SJSA1 (cell line): Measurements from ENCODE around the gene BYSL. TPM values are rescaled to one million over a fixed set of nuclear protein-coding genes. Genes with fewer than 3 reads are reported as not detected.
A peak's percentile ranks its signal among the peaks of the same experiment; 100 is the strongest.

Experiments
- DNase-seq, 2 experiments: peaks; one replicate each; pipeline ENCODE4 v3.0.0-alpha.2; 2015 to 2020; ENCODE audit warnings: low spot score in 2 of 2, low read depth in 1 of 2
- H3K27ac ChIP-seq: fragments of 250-450 bp; sonication (Bioruptor Pico); 2 replicates; pipeline ENCODE4 v1.5.1; 2020; ENCODE audit warnings: mild to moderate bottlenecking, moderate library complexity
- H3K27me3 ChIP-seq: fragments of 250-450 bp; sonication (Bioruptor Pico); replicated peaks from 2 replicates; pipeline ENCODE4 v1.5.1; 2020; ENCODE audit warnings: mild to moderate bottlenecking, moderate library complexity
- H3K36me3 ChIP-seq: fragments of 250-450 bp; sonication (Bioruptor Pico); 2 replicates; pipeline ENCODE4 v1.5.1; 2020; ENCODE audit warnings: mild to moderate bottlenecking
- H3K4me1 ChIP-seq: fragments of 250-450 bp; sonication (Bioruptor Pico); replicated peaks from 2 replicates; pipeline ENCODE4 v1.6.1; 2021; ENCODE audit warnings: mild to moderate bottlenecking
- H3K4me3 ChIP-seq: fragments of 250-450 bp; sonication (Bioruptor Pico); 2 replicates; pipeline ENCODE4 v1.5.1; 2020; ENCODE audit warnings: mild to moderate bottlenecking
- H3K9me3 ChIP-seq: fragments of 250-450 bp; sonication (Bioruptor Pico); replicated peaks from 2 replicates; pipeline ENCODE4 v1.5.1; 2020; ENCODE audit warnings: mild to moderate bottlenecking
- total RNA-seq: library from RNA; depleted of rRNA; stranded (reverse); fragments of >200 nt; shearing (Covaris generic); gene quantifications from 2 replicates; pipeline ENCODE4 v1.2.3, GENCODE V29; 2014; rRNA removed

Gene BYSL
- total RNA-seq, 1 experiment from 2014 or later: 21.5 TPM

DNA sequence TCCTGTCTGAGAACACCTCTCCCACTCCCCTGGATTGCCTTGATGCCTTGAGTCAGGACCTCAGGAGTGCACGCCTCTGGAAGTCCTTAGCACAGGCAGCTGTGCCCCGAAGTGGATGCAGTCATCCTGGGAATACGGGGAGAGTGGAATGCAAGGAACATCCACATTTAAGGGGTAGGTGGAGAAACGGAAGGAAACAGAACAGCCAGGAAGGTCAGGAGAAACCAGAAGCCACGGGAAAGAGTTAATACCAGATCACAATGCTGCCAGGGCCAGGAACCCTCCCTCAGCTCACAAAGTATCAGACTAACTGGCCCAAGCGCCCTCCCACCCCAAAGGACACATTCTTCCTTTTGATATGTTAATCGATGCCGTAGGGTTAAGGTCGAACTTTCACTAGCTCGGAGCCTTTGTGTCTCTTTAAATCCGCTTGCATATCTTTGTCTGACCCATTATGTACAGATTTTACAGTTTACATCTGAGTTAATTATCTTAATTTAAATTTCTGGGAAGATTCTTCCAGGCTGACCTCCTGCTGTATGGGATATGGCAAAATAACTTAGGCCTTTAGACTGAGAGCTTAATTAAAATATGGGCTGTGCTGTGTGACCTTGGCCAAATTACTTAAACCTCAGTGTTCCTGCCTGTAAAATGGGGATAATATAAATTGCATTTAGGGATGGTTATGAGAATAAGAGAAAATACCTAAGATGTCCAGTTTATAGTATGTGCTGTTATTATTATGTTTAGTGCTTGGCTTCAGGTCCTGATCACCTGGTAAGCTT lies 44.3 kb downstream of the BYSL start:
- Histone ChIP-seq H3K4me3 (no peak overlapping the region), H3K4me1 (peaks cover 38% of the 10 kb centered on the region), H3K9me3 (no peaks in the 10 kb centered on the region), H3K36me3 (no peaks in the 10 kb centered on the region), H3K27ac (peak overlapping the region; percentile 95), H3K27me3 (no peaks in the 10 kb centered on the region)
- no peak for DNase-seq

DNA sequence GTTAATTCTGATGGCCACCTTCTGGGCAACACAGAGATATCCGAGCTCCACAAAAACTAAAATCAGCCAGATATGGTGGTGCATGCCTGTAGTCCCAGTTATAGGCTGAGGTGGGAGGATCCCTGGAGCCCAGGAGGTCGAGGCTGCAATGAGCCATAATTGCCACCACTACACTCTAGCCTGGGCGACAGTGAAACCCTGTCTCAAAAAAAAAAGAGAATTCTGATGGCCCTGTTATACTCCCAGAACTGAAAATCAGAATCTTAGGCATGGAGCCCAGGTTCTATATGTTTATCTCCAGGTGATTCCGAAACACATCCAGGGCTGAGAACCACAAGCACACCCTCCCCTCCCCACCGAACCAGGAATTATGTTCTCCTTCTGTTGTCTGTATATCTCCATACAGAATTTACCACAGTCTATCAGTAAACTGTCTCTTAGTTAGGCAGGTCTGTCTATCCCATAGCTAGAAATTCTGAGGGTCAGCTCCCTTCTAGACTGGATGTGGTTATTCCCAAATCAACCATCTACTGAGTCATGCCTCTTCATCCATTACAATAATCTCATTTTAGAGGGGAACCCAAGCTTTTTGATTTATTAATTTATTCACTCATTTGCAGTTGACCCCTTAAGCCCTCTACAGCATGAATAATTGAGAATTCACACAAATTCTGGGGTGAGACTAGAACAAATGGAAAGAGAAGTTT lies 45.1 kb downstream of the BYSL start:
- Histone ChIP-seq H3K36me3 (no peaks in the 10 kb centered on the region), H3K27ac (peak overlapping the region; percentile 95), H3K9me3 (no peaks in the 10 kb centered on the region), H3K4me3 (no peak overlapping the region), H3K27me3 (no peaks in the 10 kb centered on the region), H3K4me1 (peaks cover 40% of the 10 kb centered on the region)
- no peak for DNase-seq

DNA sequence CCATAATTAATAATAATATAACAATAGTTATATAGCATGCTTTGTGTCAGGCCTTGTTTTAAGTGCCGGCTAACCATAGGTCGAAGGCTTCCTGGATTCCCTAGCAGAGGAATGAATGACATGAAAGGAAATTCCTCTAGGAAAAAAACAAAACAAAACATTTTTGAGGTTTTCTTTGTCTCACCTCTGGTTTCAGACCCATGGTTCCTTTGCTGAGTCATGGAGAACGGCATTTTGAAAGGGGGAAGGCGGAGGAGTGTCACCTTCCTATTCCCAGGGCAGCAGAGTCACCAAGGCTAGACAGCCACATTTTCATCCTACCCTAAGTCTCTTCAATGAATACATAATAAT lies 45.6 kb downstream of the BYSL start:
- no peaks in the 10 kb centered on the region for H3K27me3 ChIP-seq

DNA sequence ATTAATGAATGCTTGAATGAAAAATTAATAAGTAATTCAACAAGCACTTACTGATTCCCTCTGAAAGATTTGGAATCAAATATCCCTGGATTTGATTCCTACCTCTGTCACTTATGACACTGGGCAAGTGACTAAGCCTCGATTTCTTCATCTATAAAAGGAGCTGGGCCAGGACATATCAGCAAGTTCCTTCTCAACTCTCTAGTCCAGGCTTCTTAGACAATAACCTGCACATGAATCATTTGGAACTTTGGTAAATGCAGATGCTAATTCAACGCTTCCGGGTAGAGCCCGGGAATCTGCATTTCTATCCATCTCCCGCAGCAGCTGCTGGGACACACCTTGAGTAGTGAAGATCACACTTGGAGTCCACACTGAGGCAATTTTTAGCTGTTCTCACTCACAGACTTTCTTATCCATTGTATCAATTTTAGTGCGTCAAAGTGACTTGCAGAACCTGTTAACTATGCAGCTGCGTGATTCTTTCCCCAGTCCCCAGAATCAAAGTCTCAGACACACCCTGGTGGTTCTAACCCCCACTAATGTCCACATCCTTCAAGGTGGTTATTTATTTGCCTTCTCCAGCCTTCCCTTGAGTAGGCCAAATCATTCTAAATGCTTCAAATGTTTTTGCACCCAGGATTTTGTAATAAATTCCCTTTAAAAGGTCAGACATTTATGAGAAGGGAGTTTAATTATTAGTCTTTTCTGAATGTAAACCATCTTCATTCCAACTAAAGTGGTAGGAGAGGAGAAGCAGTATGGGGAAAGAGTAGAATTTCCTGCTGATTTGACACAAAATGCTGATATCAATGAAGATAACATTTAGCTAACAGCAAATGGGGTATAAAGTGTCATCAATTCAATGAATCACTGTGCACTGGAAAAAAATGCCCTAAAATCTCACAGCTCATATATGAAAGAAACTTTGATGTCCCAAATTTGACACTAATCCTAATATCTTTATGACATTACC lies 46.3 kb downstream of the BYSL start:
- peak in 1 of 2 experiments; percentile 18 for DNase-seq
- Histone ChIP-seq H3K4me1 (peaks cover 35% of the 10 kb centered on the region), H3K9me3 (no peaks in the 10 kb centered on the region), H3K27ac (peak overlapping the region; percentile 95), H3K27me3 (no peaks in the 10 kb centered on the region), H3K4me3 (no peak overlapping the region), H3K36me3 (no peaks in the 10 kb centered on the region)

More for the DNA sequence above, 45.6 kb downstream of the BYSL start:
- no peak overlapping the region for H3K4me3 ChIP-seq
- no peaks in the 10 kb centered on the region for H3K36me3 ChIP-seq
- H3K9me3 ChIP-seq: no peaks in the 10 kb centered on the region
- peaks cover 35% of the 10 kb centered on the region for H3K4me1 ChIP-seq
- peak overlapping the region; percentile 95 for H3K27ac ChIP-seq
- peak; percentile 83 to 93 for DNase-seq

DNA sequence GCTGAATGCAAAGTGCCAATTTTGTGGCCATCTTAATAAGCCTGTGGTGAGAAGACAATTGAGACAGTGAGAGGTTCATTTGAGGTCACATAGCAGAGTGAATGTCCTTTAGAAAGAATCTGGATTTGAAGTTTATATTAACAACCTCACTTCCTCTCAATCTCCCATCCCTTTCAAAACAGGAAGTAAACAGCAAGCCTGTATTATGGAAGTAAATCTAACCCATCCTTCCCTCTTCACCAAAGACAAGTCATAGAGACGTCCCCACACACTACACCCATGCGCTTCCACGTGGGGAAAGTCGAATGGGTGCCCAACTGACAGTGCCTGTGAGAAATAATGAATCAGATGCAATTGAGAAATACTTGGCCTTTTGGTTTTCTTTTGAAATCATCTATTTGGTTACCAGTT lies 49.1 kb downstream of the BYSL start:
- Histone ChIP-seq H3K9me3 (no peaks in the 10 kb centered on the region), H3K4me3 (no peak overlapping the region), H3K27me3 (no peaks in the 10 kb centered on the region), H3K4me1 (peaks cover 38% of the 10 kb centered on the region), H3K27ac (peak overlapping the region; percentile 27), H3K36me3 (no peaks in the 10 kb centered on the region)
- DNase-seq: peak in 1 of 2 experiments; percentile 29

DNA sequence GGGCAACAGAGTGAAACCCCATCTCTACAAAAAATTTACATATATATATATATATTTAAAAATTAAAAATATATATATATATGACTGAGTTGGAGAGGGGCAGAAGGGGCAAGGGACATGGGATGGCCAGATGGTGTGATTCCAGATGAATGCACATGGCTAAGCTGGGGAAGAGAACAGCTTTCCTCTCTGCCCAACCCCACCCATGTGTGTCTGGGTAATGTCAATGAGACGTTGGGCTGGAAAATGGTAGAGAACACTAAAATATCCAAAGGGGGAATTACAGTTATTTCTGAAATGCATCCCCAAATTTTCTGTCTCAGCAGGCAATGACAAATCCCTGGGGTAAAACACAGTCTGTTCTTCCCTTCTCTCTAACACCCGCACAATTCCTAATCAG lies 51.5 kb downstream of the BYSL start:
- Histone ChIP-seq H3K4me3 (no peak overlapping the region), H3K27me3 (no peaks in the 10 kb centered on the region), H3K27ac (no peak overlapping the region), H3K36me3 (no peaks in the 10 kb centered on the region), H3K9me3 (no peaks in the 10 kb centered on the region), H3K4me1 (peaks cover 24% of the 10 kb centered on the region)
- DNase-seq: no peak

DNA sequence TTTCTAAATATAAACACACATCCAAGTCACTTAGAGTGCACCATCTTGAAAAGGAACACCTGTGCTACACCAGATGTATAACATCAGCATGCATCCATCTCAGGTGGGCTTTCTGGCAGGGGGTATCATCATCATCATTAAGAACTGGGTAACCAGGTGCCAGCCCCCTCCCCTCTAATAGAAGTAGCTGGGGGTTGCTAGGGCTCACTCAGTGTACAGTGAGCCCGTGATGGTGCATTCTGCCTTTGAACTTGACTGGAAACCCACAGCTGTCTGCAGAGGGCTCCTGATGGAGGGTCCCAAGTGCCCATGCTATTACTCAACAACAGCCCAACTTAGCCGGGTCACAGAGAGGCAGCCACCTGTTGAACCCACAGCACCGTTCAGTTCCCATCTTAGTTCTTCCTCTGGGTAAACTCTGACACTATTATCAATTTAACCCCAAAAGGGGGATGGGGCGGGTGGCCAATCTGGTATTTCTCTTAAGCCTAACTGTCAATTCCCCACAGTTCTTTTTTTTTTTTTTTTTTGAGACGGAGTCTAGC lies 53.1 kb downstream of the BYSL start:
- Histone ChIP-seq H3K36me3 (no peaks in the 10 kb centered on the region), H3K27me3 (no peaks in the 10 kb centered on the region), H3K9me3 (no peaks in the 10 kb centered on the region), H3K4me1 (peaks cover 22% of the 10 kb centered on the region), H3K4me3 (no peak overlapping the region), H3K27ac (no peak overlapping the region)
- DNase-seq: no peak

DNA sequence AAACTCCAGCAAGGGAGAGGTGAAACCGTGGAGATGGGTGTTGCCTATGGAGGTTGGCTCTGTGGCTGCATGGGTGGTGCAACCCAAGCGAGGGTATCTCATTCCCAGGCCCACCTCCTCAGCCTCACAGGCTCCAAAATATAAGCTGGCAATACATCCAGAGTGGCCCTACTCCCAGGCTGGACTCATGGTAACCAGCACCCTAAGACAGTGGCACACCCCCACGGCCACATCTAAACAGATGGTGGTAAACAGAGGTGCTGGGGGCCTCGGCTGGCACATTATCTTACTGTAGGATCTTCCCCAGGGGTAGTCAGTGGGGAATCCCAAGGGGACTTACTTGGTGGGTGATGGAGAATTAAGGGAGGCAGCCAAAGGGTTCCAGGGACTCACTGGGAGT lies 54.0 kb downstream of the BYSL start:
- H3K4me3 ChIP-seq: no peak overlapping the region
- H3K27me3 ChIP-seq: no peaks in the 10 kb centered on the region
- DNase-seq: no peak
- no peaks in the 10 kb centered on the region for H3K9me3 ChIP-seq
- H3K27ac ChIP-seq: no peak overlapping the region
- H3K4me1 ChIP-seq: peaks cover 15% of the 10 kb centered on the region
- H3K36me3 ChIP-seq: no peaks in the 10 kb centered on the region

DNA sequence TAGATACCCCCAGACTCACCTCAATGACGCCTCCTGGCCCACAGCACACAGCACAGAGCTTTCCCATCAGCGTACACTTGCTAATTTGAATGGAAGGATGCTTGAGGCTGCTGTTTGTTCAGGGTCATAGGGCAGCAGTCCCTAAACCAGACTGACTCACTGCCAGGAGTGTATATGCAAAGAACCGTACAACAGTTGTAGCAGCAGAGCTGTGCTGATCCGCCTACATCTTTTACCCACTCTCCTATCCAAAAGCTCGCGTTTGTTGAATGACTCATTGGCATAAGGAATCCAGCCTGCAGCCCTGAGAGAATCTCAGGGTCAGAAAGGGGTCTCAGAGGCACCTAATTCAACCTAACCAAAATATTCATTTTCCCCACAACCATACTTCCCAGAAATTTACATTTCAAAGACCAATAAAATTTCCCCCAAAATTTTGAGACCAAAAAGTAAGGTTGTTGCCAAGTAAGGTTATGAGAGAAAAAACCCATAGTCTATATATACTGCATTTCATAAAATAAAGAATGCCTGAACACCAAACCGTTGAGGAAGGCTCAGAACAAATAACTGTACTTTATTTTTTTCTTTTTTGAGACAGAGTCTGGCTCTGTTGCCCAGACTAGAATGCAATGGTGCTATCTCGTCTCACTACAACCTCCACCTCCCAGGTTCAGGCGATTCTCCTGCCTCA lies 55.6 kb downstream of the BYSL start:
- DNase-seq: peak in 1 of 2 experiments; percentile 19
- Histone ChIP-seq H3K4me3 (no peak overlapping the region), H3K36me3 (no peaks in the 10 kb centered on the region), H3K9me3 (no peaks in the 10 kb centered on the region), H3K4me1 (peaks cover 9% of the 10 kb centered on the region; the same call in 1 of the 2 replicates), H3K27me3 (no peaks in the 10 kb centered on the region), H3K27ac (no peak overlapping the region)

Other genes starting within 250 kb of the BYSL start
- gene TFEB, start 185.9 kb upstream of the BYSL start, total RNA-seq: 3.4 and 6.5 TPM in 2 replicates
- gene PGC, start 174.1 kb upstream of the BYSL start, total RNA-seq: not detected in 2 replicates
- 1.5 and 2.0 TPM in 2 replicates for gene FRS3, start 141.6 kb upstream of the BYSL start, total RNA-seq
- gene PRICKLE4, start 140.7 kb upstream of the BYSL start, total RNA-seq: not detected in 2 replicates
- gene TOMM6, start 133.8 kb upstream of the BYSL start, total RNA-seq: 147 and 192 TPM in 2 replicates
- 1.0 and 2.3 TPM in 2 replicates for gene USP49, start 26.1 kb upstream of the BYSL start, total RNA-seq
- 31.9 and 46.8 TPM in 2 replicates for gene MED20, start 360 bp upstream of the BYSL start, total RNA-seq
- 75.1 and 102 TPM in 2 replicates for gene CCND3, start 20.3 kb downstream of the BYSL start, total RNA-seq
- gene TAF8, start 129.0 kb downstream of the BYSL start, total RNA-seq: 5.0 and 12.2 TPM in 2 replicates
- not detected in 2 replicates for gene C6orf132, start 221.1 kb downstream of the BYSL start, total RNA-seq